Activated T-cell treated with anti-CD3 and anti-CD28 coated beads for 48 hours (primary cell): ENCODE measurements around the gene PARP12.

Experiments
- DNase-seq: peaks from one replicate; pipeline ENCODE4 v3.0.0-alpha.2; 2020; ENCODE audit warnings: low read depth

The PARP12 gene

DNA sequence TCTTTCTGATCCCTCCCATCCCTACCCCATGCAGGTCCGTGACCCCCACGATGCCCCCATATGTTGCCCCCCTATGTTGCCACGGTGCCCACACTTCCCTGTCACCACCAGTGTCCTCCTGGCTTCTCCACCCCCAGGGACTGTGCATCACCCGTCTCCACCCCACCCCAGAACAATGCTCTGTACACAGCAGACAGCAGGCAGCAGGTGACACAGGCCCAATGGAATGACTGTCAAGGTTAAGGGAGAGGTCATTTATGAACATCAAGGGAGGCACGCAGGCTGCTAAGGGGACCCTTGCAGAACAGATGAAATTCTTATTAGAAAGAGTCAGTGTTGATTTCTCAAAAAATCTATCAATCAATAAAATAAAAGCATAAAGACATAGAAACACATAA is 71.5 kb downstream of the PARP12 start:
- no peak for DNase-seq

DNA sequence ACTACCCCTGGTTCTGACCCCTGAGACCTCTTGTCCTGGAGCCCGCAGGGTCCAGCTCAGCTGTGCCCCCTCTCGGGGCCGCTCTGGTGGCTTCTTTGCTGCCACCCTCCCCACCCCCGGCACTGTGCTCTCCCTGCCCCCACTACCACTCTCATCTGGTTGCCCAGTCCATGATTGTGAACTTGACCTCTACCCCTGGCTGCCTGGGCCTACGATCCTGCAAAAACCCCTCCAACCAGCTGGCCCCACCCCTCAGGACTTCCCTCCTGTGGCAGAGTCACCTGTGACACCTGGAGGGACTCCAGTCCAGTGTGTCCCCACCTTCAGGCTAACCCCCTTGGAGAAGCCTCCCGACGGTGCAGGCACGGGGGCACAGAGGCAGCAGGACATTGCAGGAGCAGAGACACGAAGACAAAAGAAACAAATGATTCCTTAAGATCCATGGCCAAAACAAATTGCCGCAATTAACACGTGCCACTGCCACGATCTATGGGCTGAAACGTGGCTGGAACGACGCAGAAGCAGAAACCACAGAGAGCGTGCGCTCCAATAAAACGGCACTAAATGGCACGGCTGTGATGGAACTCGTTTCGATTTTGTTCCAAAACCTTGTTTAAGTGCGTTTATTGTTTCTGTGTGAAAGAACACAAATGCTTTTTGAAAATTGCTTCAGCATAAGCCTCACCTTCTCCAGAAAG is 72.0 kb downstream of the PARP12 start:
- DNase-seq, result no peak

DNA sequence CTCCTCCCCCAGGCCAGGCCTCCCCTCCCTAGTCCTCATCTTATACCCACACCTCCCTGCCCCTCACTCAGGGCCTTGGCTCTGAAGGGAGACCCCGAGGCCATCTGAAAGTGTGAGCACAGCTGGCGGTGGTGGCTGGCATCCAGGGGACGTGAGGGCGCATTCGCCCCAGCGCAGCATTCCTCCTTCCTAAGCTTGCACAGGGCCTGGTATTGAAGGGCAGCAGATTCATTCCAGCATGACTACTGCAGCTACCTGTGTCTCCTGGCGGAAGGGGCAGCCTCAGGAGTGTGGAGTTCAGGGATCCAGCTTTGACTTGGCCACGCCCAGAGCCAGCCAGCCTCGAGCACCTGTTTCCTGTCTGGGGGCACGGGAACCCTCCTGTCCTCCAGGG is 72.6 kb downstream of the PARP12 start:
- no peak for DNase-seq

DNA sequence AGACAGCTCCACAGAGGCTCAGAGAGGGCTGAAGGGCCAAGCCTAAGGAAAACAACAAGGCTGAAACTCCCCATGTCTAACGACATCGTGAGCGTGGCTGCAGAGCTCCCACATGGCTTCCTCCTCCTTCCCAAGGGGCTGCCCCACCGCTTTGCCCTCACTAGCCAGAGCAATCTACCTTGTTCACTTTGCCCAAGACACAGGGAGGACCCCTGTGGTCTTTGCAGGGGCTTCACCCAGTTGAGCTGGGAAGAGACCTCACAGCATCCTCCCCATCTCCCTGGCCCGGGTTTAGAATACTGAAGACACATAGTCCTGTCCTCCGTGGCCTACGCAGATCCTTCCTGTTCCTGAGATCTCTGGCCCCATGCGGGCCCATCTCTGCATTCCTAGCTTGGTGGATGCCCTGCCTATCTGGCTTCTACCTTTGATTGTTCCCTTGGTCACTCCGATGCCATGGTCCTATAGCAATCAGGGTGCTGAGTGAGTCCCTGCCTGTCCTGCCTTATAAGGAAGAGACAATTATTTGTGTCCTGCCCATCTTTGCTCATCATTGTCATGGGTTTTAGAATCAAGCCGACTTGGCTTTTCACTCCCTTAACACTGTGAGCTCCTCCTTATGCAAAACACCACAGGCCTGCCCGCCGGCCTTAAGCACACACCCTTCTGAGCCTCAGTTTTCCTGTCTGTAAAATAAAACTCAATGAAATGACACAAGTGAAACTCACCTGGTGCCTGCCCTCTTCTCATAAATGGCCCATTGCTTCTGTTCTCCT is 73.2 kb downstream of the PARP12 start:
- no peak for DNase-seq

- no peak for DNase-seq
Observed at GRCh38 chr7:139987691-139988516, 74.8 kb downstream of the PARP12 start.

GRCh38 chr7:139985811-139986210 is 76.9 kb downstream of the PARP12 start:
- no peak for DNase-seq

DNA sequence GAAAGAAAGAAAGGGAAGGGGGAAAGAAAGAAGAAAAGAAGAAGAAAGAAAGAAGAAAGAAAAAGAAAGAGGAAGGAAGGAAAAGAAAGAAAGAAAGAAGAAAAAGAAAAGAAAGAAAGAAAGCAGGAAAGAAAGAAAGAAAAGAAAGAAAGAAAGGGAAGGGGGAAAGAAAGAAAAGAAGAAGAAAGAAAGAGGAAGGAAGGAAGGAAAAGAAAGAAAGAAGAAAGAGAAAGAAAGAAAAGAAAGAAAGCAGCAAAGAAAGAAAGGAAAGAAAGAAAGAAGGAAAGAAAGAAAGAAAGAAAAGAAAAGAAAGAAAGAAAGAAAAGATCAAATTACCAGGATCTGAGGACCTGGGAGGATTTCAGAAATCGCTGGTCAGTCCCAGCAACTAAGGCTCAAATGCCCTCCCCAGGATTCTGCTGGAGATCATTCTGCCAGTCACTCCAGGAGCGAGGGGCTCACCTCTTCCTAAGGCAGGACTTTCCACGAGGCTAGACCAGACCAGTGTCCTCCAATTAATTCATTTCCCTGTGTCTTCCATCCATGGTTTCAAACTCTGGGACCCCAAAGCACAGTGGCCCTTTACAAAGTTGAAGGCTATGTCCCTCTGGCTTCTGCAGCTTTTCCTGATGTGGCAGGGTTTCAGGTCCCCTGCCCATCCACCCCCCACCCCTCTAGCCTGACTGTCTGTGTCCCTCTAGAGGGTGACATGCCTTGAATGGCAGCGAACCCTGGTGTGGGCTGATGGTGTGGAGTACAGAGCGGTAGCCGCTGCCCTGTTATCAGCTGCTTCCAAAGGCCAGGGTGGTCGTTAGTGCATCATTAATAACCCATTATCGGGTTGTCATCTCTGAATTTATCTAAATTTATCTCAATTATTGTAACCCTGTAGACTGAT is 77.9 kb downstream of the PARP12 start:
- no peak for DNase-seq

DNA sequence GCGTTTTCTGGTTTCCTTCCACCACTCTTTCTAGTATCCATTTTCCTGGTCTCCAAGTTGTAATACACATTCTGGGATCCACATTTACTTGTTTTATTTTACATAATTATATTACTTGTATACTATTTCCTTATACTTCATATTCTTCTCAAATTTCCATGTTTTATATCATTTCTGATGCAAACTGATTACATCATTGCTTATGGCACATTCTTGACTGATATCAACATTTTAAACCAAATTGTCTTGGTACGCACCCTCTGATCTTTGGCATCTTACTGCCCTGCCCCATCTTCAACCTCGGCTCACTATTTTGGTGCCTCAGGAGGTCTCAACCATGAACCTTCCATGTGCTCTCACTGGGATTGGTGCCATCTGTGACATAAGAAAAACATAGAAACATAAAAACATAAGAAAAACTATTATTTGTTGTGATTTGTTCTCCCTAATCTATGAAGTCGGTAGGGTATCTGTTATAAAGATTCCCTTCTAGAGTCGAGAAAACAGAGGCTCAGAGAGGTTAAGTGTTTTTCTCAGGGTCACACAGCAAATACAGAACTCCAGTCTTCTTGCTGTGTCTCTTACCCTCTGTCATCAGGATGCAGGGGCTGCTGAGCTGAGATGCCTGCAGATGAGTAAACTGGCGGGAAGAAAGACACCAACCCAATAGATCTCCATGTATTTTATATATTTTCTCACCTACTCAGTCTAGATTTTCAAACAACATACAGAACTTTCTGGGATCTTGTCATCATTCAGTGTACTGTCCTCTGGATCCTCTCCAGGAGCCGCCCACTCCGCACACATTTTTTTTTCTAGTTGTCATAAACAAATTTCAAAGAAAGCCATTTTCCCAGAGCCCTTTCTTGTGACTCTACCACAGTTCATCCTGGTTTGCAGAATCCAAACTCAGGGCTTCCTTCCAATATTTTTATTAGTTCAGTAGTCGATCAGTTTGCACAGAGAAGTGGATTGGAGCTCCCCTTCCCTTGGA is 79.5 kb downstream of the PARP12 start:
- DNase-seq, result no peak

GRCh38 chr7:139981511-139981895 is 81.2 kb downstream of the PARP12 start:
- DNase-seq, result no peak

GRCh38 chr7:139976838-139977656 is 85.7 kb downstream of the PARP12 start:
- DNase-seq, result no peak

DNA sequence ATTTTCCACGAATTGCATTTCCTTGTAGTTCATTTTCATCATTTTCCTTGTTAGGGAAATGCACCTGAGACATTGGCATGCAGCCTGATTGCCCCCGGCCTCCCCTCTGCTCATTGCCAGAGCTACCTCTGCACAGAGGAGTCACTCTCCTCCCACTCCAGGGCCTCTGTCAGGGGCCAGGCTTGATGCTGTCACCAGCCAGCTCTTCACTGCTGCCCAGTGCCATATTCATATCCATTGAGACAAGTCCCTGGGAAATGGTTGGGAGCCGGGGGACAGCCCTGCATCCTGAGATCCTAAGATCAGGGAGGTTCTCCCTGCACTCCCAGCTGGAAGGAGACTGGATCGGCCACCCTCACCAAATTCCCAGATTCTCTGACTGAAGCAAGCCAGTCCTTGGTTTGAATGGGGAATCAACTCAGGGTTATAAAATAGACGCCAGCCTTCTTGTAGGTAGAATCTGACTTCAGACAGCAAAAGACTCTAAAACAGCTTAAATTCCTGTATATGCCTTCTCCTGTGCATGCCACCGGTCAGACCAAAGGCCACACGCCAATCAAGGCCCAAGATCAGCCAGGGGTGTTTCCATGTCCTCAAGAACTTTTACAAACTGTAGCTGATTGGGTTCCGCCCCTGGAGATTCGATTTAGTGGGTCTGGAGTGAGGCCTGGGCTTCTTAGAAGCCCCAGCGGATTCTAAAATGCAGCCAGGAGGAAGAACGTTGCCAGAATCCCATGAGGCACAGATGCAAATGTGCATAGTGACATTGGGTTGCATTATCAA is 86.5 kb downstream of the PARP12 start:
- DNase-seq, result no peak

GRCh38 chr7:139974179-139974811 is 88.5 kb downstream of the PARP12 start:
- no peak for DNase-seq
